ENCODE data around the gene ING3.

DNA sequence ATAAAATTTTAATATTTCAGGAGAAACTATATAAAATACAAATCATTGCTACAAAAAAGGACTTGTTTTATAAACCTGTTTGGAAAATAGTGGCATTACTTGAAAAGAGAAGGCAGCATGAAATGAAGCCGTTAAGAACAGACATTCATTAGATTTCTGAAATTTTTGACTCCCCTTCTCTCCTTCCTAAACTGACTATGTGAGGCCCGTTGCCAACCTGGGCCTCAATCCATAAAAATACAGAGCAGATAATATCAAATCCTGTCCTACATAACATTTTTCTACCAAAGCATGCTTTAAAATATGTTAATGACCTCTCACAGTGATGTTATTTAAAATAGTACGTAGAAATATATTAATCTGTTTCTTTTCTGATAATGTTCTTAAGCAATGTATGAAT lies 34.5 kb upstream of the ING3 start:
- TF ChIP-seq, protein P1, sequence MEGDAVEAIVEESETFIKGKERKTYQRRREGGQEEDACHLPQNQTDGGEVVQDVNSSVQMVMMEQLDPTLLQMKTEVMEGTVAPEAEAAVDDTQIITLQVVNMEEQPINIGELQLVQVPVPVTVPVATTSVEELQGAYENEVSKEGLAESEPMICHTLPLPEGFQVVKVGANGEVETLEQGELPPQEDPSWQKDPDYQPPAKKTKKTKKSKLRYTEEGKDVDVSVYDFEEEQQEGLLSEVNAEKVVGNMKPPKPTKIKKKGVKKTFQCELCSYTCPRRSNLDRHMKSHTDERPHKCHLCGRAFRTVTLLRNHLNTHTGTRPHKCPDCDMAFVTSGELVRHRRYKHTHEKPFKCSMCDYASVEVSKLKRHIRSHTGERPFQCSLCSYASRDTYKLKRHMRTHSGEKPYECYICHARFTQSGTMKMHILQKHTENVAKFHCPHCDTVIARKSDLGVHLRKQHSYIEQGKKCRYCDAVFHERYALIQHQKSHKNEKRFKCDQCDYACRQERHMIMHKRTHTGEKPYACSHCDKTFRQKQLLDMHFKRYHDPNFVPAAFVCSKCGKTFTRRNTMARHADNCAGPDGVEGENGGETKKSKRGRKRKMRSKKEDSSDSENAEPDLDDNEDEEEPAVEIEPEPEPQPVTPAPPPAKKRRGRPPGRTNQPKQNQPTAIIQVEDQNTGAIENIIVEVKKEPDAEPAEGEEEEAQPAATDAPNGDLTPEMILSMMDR (IDR thresholded peaks at IDR 0.05) = no peak
- TF ChIP-seq POLR2AphosphoS5 (IDR thresholded peaks at IDR 0.05; ENCODE audit: insufficient read depth in 1 of 2, low read depth in 1 of 2) = no peak
- TF ChIP-seq POLR2A (IDR thresholded peaks at IDR 0.05) = no peak

Measured in vagina (tissue), 2 donors.